Endothelial cell of umbilical vein (primary cell): ENCODE results near the gene TNFRSF11A. TPM values are rescaled to one million over a fixed set of nuclear protein-coding genes. Genes with fewer than 3 reads are reported as not detected.

ENCODE experiments used
- BruUV-seq: library from RNA; stranded (reverse); fragments of 400-500 nt; replicated peaks from 2 replicates; lab custom pipeline; 2021; lab: Mats Ljungman, UMichigan
- CTCF ChIA-PET: fragments of 300-600, 350-600 bp; sonication (Branson Sonifier 250); formaldehyde crosslinking; loops from one replicate; lab custom pipeline; 2021; ENCODE audit warnings: antibody characterized with exemption, inconsistent platforms; lab: Charles Lee
- POLR2A ChIA-PET: fragments of 300-600, 350-600 bp; sonication (Branson Sonifier 250); formaldehyde crosslinking; loops from one replicate; lab custom pipeline; 2021; ENCODE audit warnings: antibody characterized with exemption, inconsistent platforms; lab: Charles Lee
- DNase-seq: peaks from one replicate; pipeline ENCODE4 v3.0.0-alpha.2; 2011; ENCODE audit warnings: low read depth, low spot score
- FAIRE-seq: peaks from 2 replicates; lab custom pipeline; 2011; peaks lifted over from hg19 to GRCh38; lab: Jason Lieb, UNC
- H2AFZ ChIP-seq: 2 replicates; pipeline ENCODE4 v1.6.0; 2012; ENCODE audit warnings: low read depth, low read length, control low read depth, inconsistent platforms
- H3K27ac ChIP-seq: 2 replicates; pipeline ENCODE4 v1.5.1; 2011; ENCODE audit warnings: low read depth, mild to moderate bottlenecking, control low read depth, low read length, moderate library complexity; ENCODE audit not compliant: insufficient read depth
- H3K27me3 ChIP-seq, 2 experiments: 2 replicates each; pipeline versions ENCODE4 v1.6.0 to v1.6.1; 2011; ENCODE audit warnings: low read length in 2 of 2, mixed read lengths in 1 of 2; ENCODE audit not compliant: control insufficient read depth in 2 of 2, insufficient read depth in 2 of 2
- H3K36me3 ChIP-seq, 2 experiments: 2 replicates in 1 of 2; 3 replicates in 1 of 2; pipeline ENCODE4 v1.5.1; 2011; ENCODE audit warnings: low read length in 2 of 2, mild to moderate bottlenecking in 1 of 2, moderate library complexity in 1 of 2; ENCODE audit not compliant: control insufficient read depth in 2 of 2, insufficient read depth in 2 of 2; ENCODE audit errors: extremely low read depth in 1 of 2
- H3K4me1 ChIP-seq: 3 replicates; pipeline ENCODE4 v1.5.1; 2011; ENCODE audit warnings: mild to moderate bottlenecking, low read length; ENCODE audit not compliant: control insufficient read depth, insufficient read depth; ENCODE audit errors: extremely low read depth
- H3K4me2 ChIP-seq: 2 replicates; pipeline ENCODE4 v1.6.1; 2011; ENCODE audit warnings: low read length, control low read depth, mixed read lengths; ENCODE audit not compliant: insufficient read depth
- H3K4me3 ChIP-seq, 3 experiments: fragments of 200-600 bp in 1 of 3; sonication (generic), shearing (Covaris generic) in 1 of 3; replicated peaks in 1 of 3; 2 replicates each; pipeline ENCODE4 v1.5.1; 2011 to 2016; ENCODE audit warnings: control low read depth in 3 of 3, low read length in 3 of 3, mild to moderate bottlenecking in 2 of 3, inconsistent platforms in 1 of 3, low read depth in 1 of 3, moderate library complexity in 1 of 3; ENCODE audit not compliant: insufficient read depth in 1 of 3
- H3K79me2 ChIP-seq: 2 replicates; pipeline ENCODE4 v1.6.0; 2012; ENCODE audit warnings: low read length, inconsistent platforms; ENCODE audit not compliant: control insufficient read depth, insufficient read depth
- H3K9ac ChIP-seq: replicated peaks from 2 replicates; pipeline ENCODE3; 2011; ENCODE audit warnings: low read length, control low read depth; ENCODE audit not compliant: insufficient read depth; ENCODE audit errors: extremely low read depth
- H3K9me1 ChIP-seq: replicated peaks from 3 replicates; pipeline ENCODE4 v1.6.0; 2011; ENCODE audit warnings: mild to moderate bottlenecking, low read length; ENCODE audit not compliant: control insufficient read depth, insufficient read depth; ENCODE audit errors: extremely low read depth
- H3K9me3 ChIP-seq: replicated peaks from 2 replicates; pipeline ENCODE4 v1.5.1; 2012; ENCODE audit warnings: low read length, inconsistent platforms; ENCODE audit not compliant: control insufficient read depth, insufficient read depth
- H4K20me1 ChIP-seq: replicated peaks from 2 replicates; pipeline ENCODE3; 2011; ENCODE audit warnings: mild to moderate bottlenecking, low read length; ENCODE audit not compliant: control insufficient read depth, insufficient read depth; ENCODE audit errors: extremely low read depth
- EZH2 ChIP-seq: IDR thresholded peaks from 2 replicates; pipeline ENCODE4 v1.6.1; 2012; ENCODE audit warnings: borderline replicate concordance, low read depth, mild to moderate bottlenecking, moderate library complexity, low read length, inconsistent platforms; ENCODE audit not compliant: severe bottlenecking
- FOS ChIP-seq: IDR thresholded peaks from 2 replicates; pipeline ENCODE4 v1.6.1; 2011; ENCODE audit warnings: mild to moderate bottlenecking, low read length, moderate library complexity, borderline replicate concordance; ENCODE audit not compliant: insufficient read depth
- GATA2 ChIP-seq: IDR thresholded peaks from 2 replicates; pipeline ENCODE4 v1.7.0; 2011; ENCODE audit warnings: low read depth, mild to moderate bottlenecking, moderate library complexity, mixed read lengths, low read length; ENCODE audit not compliant: insufficient read length, insufficient read depth
- JUN ChIP-seq: IDR thresholded peaks from 2 replicates; pipeline ENCODE4 v1.6.1; 2011; ENCODE audit warnings: borderline replicate concordance, low read depth; ENCODE audit not compliant: insufficient read length, insufficient read depth
- MYC ChIP-seq: IDR thresholded peaks from one replicate; pipeline ENCODE4 v1.6.1; 2011; ENCODE audit warnings: mild to moderate bottlenecking, low read depth, low read length
- POLR2A ChIP-seq: IDR thresholded peaks from 2 replicates; pipeline ENCODE4 v1.6.1; 2012; ENCODE audit warnings: low read depth, mild to moderate bottlenecking, control low read depth, low read length
- POLR2AphosphoS5 ChIP-seq: IDR thresholded peaks from 2 replicates; pipeline ENCODE4 v1.6.1; 2012; ENCODE audit warnings: low read depth, mild to moderate bottlenecking, control low read depth, low read length, moderate library complexity; ENCODE audit not compliant: insufficient read depth
- dilution Hi-C: fragments of 300-500 bp; cut with MboI; formaldehyde crosslinking; loops from one replicate; pipeline ENCODE4 v1.15.0; 2019; ENCODE audit warnings: low sequenced_read_pairs; ENCODE audit not compliant: extremely low pct_ligation_motif_present
- intact Hi-C: fragments of 100-400 bp; cut with micrococcal nuclease; formaldehyde crosslinking; loops from one replicate; pipeline ENCODE4 v1.10.0; 2022
- polyA plus RNA-seq, 4 experiments: library from polyadenylated mRNA; depleted of rRNA in 3 of 4; stranded (reverse) in 3 of 4; unstranded in 1 of 4; fragments of >200 nt; gene quantifications; 2 replicates each; pipeline versions ENCODE4 v1.2.1 to v1.2.3, GENCODE V29; 2011 to 2012; ENCODE audit warnings: missing spikeins in 1 of 4
- total RNA-seq: library from RNA; stranded (reverse); gene quantifications from 2 replicates; pipeline ENCODE4 v1.2.3, GENCODE V29; 2021
- TF ChIP-seq, protein P1 (sequence below), 2 donors: IDR thresholded peaks; 1 replicate in 1 of 2; 2 replicates in 1 of 2; pipeline ENCODE4 v1.5.1; 2011; ENCODE audit warnings: low read length in 2 of 2, mild to moderate bottlenecking in 2 of 2, moderate library complexity in 2 of 2, control low read depth in 1 of 2, inconsistent platforms in 1 of 2, low read depth in 1 of 2; ENCODE audit not compliant: insufficient read depth in 1 of 2; ENCODE audit errors: extremely low read depth in 1 of 2
- TF ChIP-seq, protein P2 (sequence below): IDR thresholded peaks from 2 replicates; pipeline ENCODE4 v1.6.1; 2011; ENCODE audit not compliant: insufficient read depth, insufficient read length

Gene TNFRSF11A
- total and polyA plus RNA-seq, 2 donors (not counting 3 experiments of a cell fraction or from before 2014, with no cell fraction given) = 10.4 to 11.1 TPM

DNA sequence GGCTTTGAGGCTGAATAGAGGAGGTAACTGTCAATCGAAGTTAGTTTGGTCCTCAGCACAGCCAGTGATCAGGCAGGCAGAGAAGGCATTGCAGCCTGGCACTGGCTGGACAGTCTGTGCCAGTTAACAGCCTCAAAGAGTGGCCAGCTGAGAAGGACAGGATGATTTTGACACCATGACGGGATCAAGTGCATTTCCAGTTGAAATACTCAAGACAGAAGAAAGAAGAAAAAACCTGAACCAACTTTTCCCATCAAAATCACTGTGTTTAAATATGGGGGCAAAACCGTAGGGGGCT lies 101.0 kb downstream of the TNFRSF11A start:
- H3K4me3 ChIP-seq = no peak overlapping the region
- H2AFZ ChIP-seq = no peak overlapping the region
- FAIRE-seq (no peak), DNase-seq (no peak)
- no peaks in the 10 kb centered on the region for H3K9me3 ChIP-seq
- TF ChIP-seq POLR2A (no peak), JUN (no peak), GATA2 (no peak), MYC (no peak), POLR2AphosphoS5 (no peak), FOS (no peak), EZH2 (no peak)
- TF ChIP-seq, protein P1, sequence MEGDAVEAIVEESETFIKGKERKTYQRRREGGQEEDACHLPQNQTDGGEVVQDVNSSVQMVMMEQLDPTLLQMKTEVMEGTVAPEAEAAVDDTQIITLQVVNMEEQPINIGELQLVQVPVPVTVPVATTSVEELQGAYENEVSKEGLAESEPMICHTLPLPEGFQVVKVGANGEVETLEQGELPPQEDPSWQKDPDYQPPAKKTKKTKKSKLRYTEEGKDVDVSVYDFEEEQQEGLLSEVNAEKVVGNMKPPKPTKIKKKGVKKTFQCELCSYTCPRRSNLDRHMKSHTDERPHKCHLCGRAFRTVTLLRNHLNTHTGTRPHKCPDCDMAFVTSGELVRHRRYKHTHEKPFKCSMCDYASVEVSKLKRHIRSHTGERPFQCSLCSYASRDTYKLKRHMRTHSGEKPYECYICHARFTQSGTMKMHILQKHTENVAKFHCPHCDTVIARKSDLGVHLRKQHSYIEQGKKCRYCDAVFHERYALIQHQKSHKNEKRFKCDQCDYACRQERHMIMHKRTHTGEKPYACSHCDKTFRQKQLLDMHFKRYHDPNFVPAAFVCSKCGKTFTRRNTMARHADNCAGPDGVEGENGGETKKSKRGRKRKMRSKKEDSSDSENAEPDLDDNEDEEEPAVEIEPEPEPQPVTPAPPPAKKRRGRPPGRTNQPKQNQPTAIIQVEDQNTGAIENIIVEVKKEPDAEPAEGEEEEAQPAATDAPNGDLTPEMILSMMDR (IDR thresholded peaks at IDR 0.05; ENCODE audit: extremely low read depth in 1 of 2, insufficient read depth in 1 of 2, low read depth in 1 of 2, low read length in 2 of 2) = no peak
- TF ChIP-seq, protein P2, sequence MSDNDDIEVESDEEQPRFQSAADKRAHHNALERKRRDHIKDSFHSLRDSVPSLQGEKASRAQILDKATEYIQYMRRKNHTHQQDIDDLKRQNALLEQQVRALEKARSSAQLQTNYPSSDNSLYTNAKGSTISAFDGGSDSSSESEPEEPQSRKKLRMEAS = no peak
- BruUV-seq = no TSS peak
- intact Hi-C loops (no loop called here), dilution Hi-C loops (no loop called here)
- H3K27ac ChIP-seq = no peak overlapping the region
- no peaks in the 10 kb centered on the region for H3K79me2 ChIP-seq
- ChIA-PET CTCF (interaction anchor here (0.6 to 2.8 kb wide), 52 partner anchors 10 to 289 kb away, joined by 3 to 71 read pairs (median 5); partner anchors contain the start of genes PHLPP1, PIGN, RELCH and TNFRSF11A), POLR2A (interaction anchor here (1.2 kb wide), 1 partner anchor 25 kb away, joined by 4 read pairs; no protein-coding TSS in a partner anchor)
- H3K9ac ChIP-seq = no peak overlapping the region
- peaks cover 11% of the 10 kb centered on the region for H3K4me1 ChIP-seq
- no peaks in the 10 kb centered on the region for H3K27me3 ChIP-seq
- no peaks in the 10 kb centered on the region for H3K9me1 ChIP-seq
- H4K20me1 ChIP-seq = no peaks in the 10 kb centered on the region
- no peak overlapping the region for H3K4me2 ChIP-seq
- H3K36me3 ChIP-seq = no peaks in the 10 kb centered on the region
